OCI-LY7 (cell line): ENCODE measurements around the gene SPDYE1.
"Not testable (repeated sequence)": the region's sequence is repeated elsewhere in the genome, so short reads cannot be mapped to it uniquely, and the experiment has no call there.

ENCODE experiments used
- CTCF ChIP-seq: fragments of 200-600 bp; sonication (generic); conservative IDR thresholded peaks from 2 replicates; pipeline ENCODE4 v1.5.1; 2014; ENCODE audit warnings: mild to moderate bottlenecking, antibody characterized with exemption, low read length, moderate library complexity, mixed read lengths
- EZH2phosphoT487 ChIP-seq: fragments of 200-600 bp; sonication (generic); IDR thresholded peaks from 2 replicates; pipeline ENCODE4 v1.6.1; 2018; ENCODE audit warnings: low read depth, borderline replicate concordance, mild to moderate bottlenecking, mixed run types, antibody characterized with exemption, low read length, moderate library complexity, mixed read lengths

GRCh38 chr7:43970698-43971097, 27.0 kb upstream of the SPDYE1 start:
- not testable (repeated sequence) for TF ChIP-seq CTCF, EZH2phosphoT487
